Panc1 (cell line): ENCODE data around the gene CCDC112. TPM values are rescaled to one million over a fixed set of nuclear protein-coding genes. Genes with fewer than 3 reads are reported as not detected.

Experiments
- ATAC-seq: fragments of 200-7000 bp; cut with Tn5 transposase; 2 replicates; pipeline ENCODE4 v1.9.1; 2020; ENCODE audit warnings: mild to moderate bottlenecking, moderate library complexity
- BruUV-seq: library from RNA; stranded (reverse); fragments of 400-500 nt; replicated peaks from 2 replicates; lab custom pipeline; 2021; lab: Mats Ljungman, UMichigan
- CTCF ChIA-PET: fragments of 300-600 bp; sonication (Branson Sonifier 250); formaldehyde crosslinking; loops from one replicate; lab custom pipeline; 2022; ENCODE audit warnings: antibody characterized with exemption; lab: Charles Lee
- POLR2A ChIA-PET: fragments of 300-600 bp; sonication (Branson Sonifier 250); formaldehyde crosslinking; loops from one replicate; lab custom pipeline; 2022; ENCODE audit warnings: antibody characterized with exemption; lab: Charles Lee
- DNase-seq: peaks from one replicate; pipeline ENCODE4 v3.0.0-alpha.2; 2010; ENCODE audit warnings: low read depth, low spot score
- H3K27ac ChIP-seq: 2 replicates; pipeline ENCODE4 v1.5.1; 2011; ENCODE audit warnings: mild to moderate bottlenecking, low read length, inconsistent platforms
- H3K27me3 ChIP-seq: fragments of 200-500 bp; sonication (Bioruptor generic); 2 replicates; pipeline ENCODE4 v1.6.0; 2014; ENCODE audit warnings: low read length, inconsistent platforms; ENCODE audit not compliant: control insufficient read depth, insufficient read depth
- H3K36me3 ChIP-seq: fragments of 200-500 bp; sonication (Bioruptor generic); 2 replicates; pipeline ENCODE4 v1.5.1; 2014; ENCODE audit warnings: inconsistent platforms, mild to moderate bottlenecking, low read length, moderate library complexity; ENCODE audit not compliant: control insufficient read depth, insufficient read depth
- H3K4me1 ChIP-seq: 2 replicates; pipeline ENCODE4 v1.5.1; 2011; ENCODE audit warnings: inconsistent platforms, mild to moderate bottlenecking, low read length, moderate library complexity; ENCODE audit not compliant: control insufficient read depth, insufficient read depth
- H3K4me3 ChIP-seq, 2 experiments: 2 replicates each; pipeline ENCODE4 v1.5.1; 2011 to 2012; ENCODE audit warnings: low read depth in 2 of 2, low read length in 2 of 2, mild to moderate bottlenecking in 2 of 2, inconsistent platforms in 1 of 2, moderate library complexity in 1 of 2
- H3K9me3 ChIP-seq: fragments of 200-500 bp; sonication (Bioruptor generic); 2 replicates; pipeline ENCODE4 v1.5.1; 2014; ENCODE audit warnings: low read depth, mild to moderate bottlenecking, inconsistent platforms, low read length, moderate library complexity; ENCODE audit not compliant: control insufficient read depth, insufficient read depth
- POLR2AphosphoS5 ChIP-seq: IDR thresholded peaks from 2 replicates; pipeline ENCODE4 v1.6.1; 2012; ENCODE audit warnings: mild to moderate bottlenecking, low read depth, low read length, moderate library complexity
- REST ChIP-seq, 2 experiments: IDR thresholded peaks; 2 replicates each; pipeline ENCODE4 v1.6.1; 2011 to 2012; ENCODE audit warnings: low read depth in 2 of 2, control low read depth in 1 of 2, low read length in 1 of 2, mild to moderate bottlenecking in 1 of 2, moderate library complexity in 1 of 2; ENCODE audit not compliant: insufficient read depth in 1 of 2
- SIN3A ChIP-seq: IDR thresholded peaks from 2 replicates; pipeline ENCODE4 v1.6.1; 2012; ENCODE audit warnings: low read depth, mild to moderate bottlenecking, low read length, moderate library complexity, borderline replicate concordance; ENCODE audit not compliant: insufficient read depth
- TCF7L2 ChIP-seq: IDR thresholded peaks from 2 replicates; pipeline ENCODE4 v1.6.1; 2011; ENCODE audit warnings: mild to moderate bottlenecking, low read depth, low read length, inconsistent platforms
- in situ Hi-C: cut with HindIII; loops from 2 replicates; pipeline ENCODE4 v1.10.0; 2016; ENCODE audit warnings: low sequenced_read_pairs, low pct_unique_long_range_greater_than_20kb
- intact Hi-C: fragments of 100-400 bp; cut with micrococcal nuclease; formaldehyde crosslinking; loops from one replicate; pipeline ENCODE4 v1.10.0; 2022; ENCODE audit not compliant: unreplicated experiment
- total RNA-seq: library from RNA; stranded (reverse); gene quantifications from one replicate; pipeline ENCODE4 v1.2.1, GENCODE V29; 2021; ENCODE audit not compliant: unreplicated experiment
- TF ChIP-seq, protein P1 (sequence below): fragments of 450-650 bp; IDR thresholded peaks from 2 replicates; pipeline ENCODE4 v1.5.1; 2017; ENCODE audit warnings: mild to moderate bottlenecking

The CCDC112 gene
- total RNA-seq, 1 experiment from 2014 or later = 5.6 TPM

- Histone ChIP-seq H3K4me1 (no peaks in the 10 kb centered on the region), H3K4me3 (no peak overlapping the region), H3K9me3 (no peaks in the 10 kb centered on the region), H3K27me3 (0 out of 2 replicates have a peak, but pooled peaks cover 4% of the 10 kb centered on the region), H3K27ac (no peak overlapping the region), H3K36me3 (no peaks in the 10 kb centered on the region)
- no peak for ATAC-seq
- DNase-seq = no peak
- in situ Hi-C loops (no loop called here), intact Hi-C loops (no loop called here)
- ChIA-PET POLR2A (no interaction called here), CTCF (no interaction called here)
- no TSS peak for BruUV-seq
- TF ChIP-seq TCF7L2 (no peak), SIN3A (no peak), REST (IDR thresholded peaks at IDR 0.05; ENCODE audit: insufficient read depth in 1 of 2, low read depth in 2 of 2, low read length in 1 of 2) (no peak), POLR2AphosphoS5 (no peak)
- TF ChIP-seq, protein P1, sequence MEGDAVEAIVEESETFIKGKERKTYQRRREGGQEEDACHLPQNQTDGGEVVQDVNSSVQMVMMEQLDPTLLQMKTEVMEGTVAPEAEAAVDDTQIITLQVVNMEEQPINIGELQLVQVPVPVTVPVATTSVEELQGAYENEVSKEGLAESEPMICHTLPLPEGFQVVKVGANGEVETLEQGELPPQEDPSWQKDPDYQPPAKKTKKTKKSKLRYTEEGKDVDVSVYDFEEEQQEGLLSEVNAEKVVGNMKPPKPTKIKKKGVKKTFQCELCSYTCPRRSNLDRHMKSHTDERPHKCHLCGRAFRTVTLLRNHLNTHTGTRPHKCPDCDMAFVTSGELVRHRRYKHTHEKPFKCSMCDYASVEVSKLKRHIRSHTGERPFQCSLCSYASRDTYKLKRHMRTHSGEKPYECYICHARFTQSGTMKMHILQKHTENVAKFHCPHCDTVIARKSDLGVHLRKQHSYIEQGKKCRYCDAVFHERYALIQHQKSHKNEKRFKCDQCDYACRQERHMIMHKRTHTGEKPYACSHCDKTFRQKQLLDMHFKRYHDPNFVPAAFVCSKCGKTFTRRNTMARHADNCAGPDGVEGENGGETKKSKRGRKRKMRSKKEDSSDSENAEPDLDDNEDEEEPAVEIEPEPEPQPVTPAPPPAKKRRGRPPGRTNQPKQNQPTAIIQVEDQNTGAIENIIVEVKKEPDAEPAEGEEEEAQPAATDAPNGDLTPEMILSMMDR = no peak
These were observed 45.3 kb upstream of the CCDC112 start for GRCh38 chr5:115341745-115342144.

- intact Hi-C loops = no loop called here
- ChIA-PET CTCF (no interaction called here), POLR2A (no interaction called here)
- H3K27me3 ChIP-seq = 0 out of 2 replicates have a peak, but pooled peaks cover 4% of the 10 kb centered on the region
- TF ChIP-seq POLR2AphosphoS5 = no peak
- TF ChIP-seq, protein P1 = no peak
- no peak for TF ChIP-seq SIN3A
- TF ChIP-seq TCF7L2 = no peak
- TF ChIP-seq REST (IDR thresholded peaks at IDR 0.05; ENCODE audit: insufficient read depth in 1 of 2, low read depth in 2 of 2, low read length in 1 of 2) = no peak
- in situ Hi-C loops = no loop called here
- H3K9me3 ChIP-seq = no peaks in the 10 kb centered on the region
- ATAC-seq = no peak
- H3K4me1 ChIP-seq = no peaks in the 10 kb centered on the region
- H3K36me3 ChIP-seq = no peaks in the 10 kb centered on the region
- DNase-seq = no peak
- H3K27ac ChIP-seq = no peak overlapping the region
- no TSS peak for BruUV-seq
- no peak overlapping the region for H3K4me3 ChIP-seq
These were observed 42.4 kb upstream of the CCDC112 start for GRCh38 chr5:115338851-115339250.
